ENCODE data around the gene JARID2.
"Not testable (repeated sequence)": the region's sequence is repeated elsewhere in the genome, so short reads cannot be mapped to it uniquely, and the experiment has no call there.

JARID2 gene

GRCh38 chr6:15413466-15414234 lies 167.8 kb downstream of the JARID2 start (continued):
- TF ChIP-seq ZNF362 (tag by site-specific recombination; IDR thresholded peaks at IDR 0.05) = no peak
- TF ChIP-seq EGR2 (tag by site-specific recombination; IDR thresholded peaks at IDR 0.05; ENCODE audit: low read depth) = 0 out of 2 replicates have a peak, but pooled peaks have one; percentile 9
- TF ChIP-seq HOXC10 (CRISPR knock-in tag; IDR thresholded peaks at IDR 0.05) = no peak
- no peak for TF ChIP-seq ZNF26 (tag by site-specific recombination; IDR thresholded peaks at IDR 0.05)
- TF ChIP-seq ZNF664 (tag by site-specific recombination; IDR thresholded peaks at IDR 0.05) = no peak
- TF ChIP-seq ZNF670 (tag by site-specific recombination; IDR thresholded peaks at IDR 0.05; ENCODE audit: low read depth) = no peak
- TF ChIP-seq SP2 (tag by site-specific recombination; IDR thresholded peaks at IDR 0.05) = 0 out of 2 replicates have a peak, but pooled peaks have one; percentile 16
- TF ChIP-seq YY2 (tag by site-specific recombination; IDR thresholded peaks at IDR 0.05) = no peak
- TF ChIP-seq ZNF449 (tag by site-specific recombination; IDR thresholded peaks at IDR 0.05) = no peak
- no peak for TF ChIP-seq ZNF704 (tag by site-specific recombination; IDR thresholded peaks at IDR 0.05)
- TF ChIP-seq ZNF544 (tag by site-specific recombination; IDR thresholded peaks at IDR 0.05) = no peak

- no peaks in the 10 kb centered on the region for H3K9me3 ChIP-seq (ENCODE audit: control insufficient read depth, insufficient read depth, low read depth, low read length)
- ChIA-PET POLR2A (interaction anchor here (0.6 to 1.4 kb wide), 2 partner anchors 14 to 25 kb away, joined by 3 to 4 read pairs; no protein-coding TSS in a partner anchor), CTCF (interaction anchor here (0.6 to 1.1 kb wide), 2 partner anchors 62 to 917 kb away, joined by 3 to 4 read pairs; no protein-coding TSS in a partner anchor)
- peaks cover 0 to 13% of the 10 kb centered on the region in 2 experiments; a peak in 2 of 3 replicates for H3K36me3 ChIP-seq (ENCODE audit: control insufficient read depth in 2 of 2, insufficient read depth in 1 of 2, low read length in 2 of 2)
- peaks cover 32% of the 10 kb centered on the region for H3K4me1 ChIP-seq (ENCODE audit: control insufficient read depth, insufficient read depth, low read length)
- peak overlapping the region; percentile 2; the same call in 1 of the 2 replicates for H3K27ac ChIP-seq (ENCODE audit: extremely low read depth, low read depth, low read length)
- H3K4me3 ChIP-seq (ENCODE audit: low read depth, low read length) = no peak overlapping the region
- no peak for TF ChIP-seq ZNF558 (tag by site-specific recombination; IDR thresholded peaks at IDR 0.05)
- peak; percentile 25; the same call in 1 of the 2 replicates for TF ChIP-seq PRDM6 (tag by site-specific recombination; IDR thresholded peaks at IDR 0.05)
- no peak for TF ChIP-seq YY2 (tag by site-specific recombination; IDR thresholded peaks at IDR 0.05)
Observed at GRCh38 chr6:15414235-15414612, 168.4 kb downstream of the JARID2 start.

GRCh38 chr6:15415622-15416021 lies 169.8 kb downstream of the JARID2 start:
- CTCF ChIA-PET = not testable (repeated sequence)

More at GRCh38 chr6:15415622-15416021, 169.8 kb downstream of the JARID2 start:
- H3K4me3 ChIP-seq (ENCODE audit: low read depth, low read length); H3K27ac ChIP-seq (ENCODE audit: extremely low read depth, low read depth, low read length); POLR2A ChIA-PET; H3K9me3 ChIP-seq (ENCODE audit: control insufficient read depth, insufficient read depth, low read depth, low read length): not testable (repeated sequence)
- Histone ChIP-seq H3K36me3 (ENCODE audit: control insufficient read depth in 2 of 2, insufficient read depth in 1 of 2, low read length in 2 of 2) (peaks cover 0 to 13% of the 10 kb centered on the region in 2 experiments; a peak in 2 of 3 replicates), H3K4me1 (ENCODE audit: control insufficient read depth, insufficient read depth, low read length) (peaks cover 18% of the 10 kb centered on the region)
